OCI-LY3 (cell line): ENCODE data around the gene TMEM129.

Source experiments
- H2AFZ ChIP-seq: fragments of 200-600, 300-600 bp; shearing (Covaris generic); 2 replicates; pipeline ENCODE4 v1.6.0; 2014; ENCODE audit warnings: antibody characterized with exemption, low read depth, low read length
- H3K27ac ChIP-seq: fragments of 200-600, 300-600 bp; sonication (generic); 2 replicates; pipeline ENCODE4 v1.5.1; 2014; ENCODE audit warnings: mild to moderate bottlenecking, low read length, moderate library complexity, mixed read lengths
- H3K27me3 ChIP-seq: fragments of 200-600, 300-600 bp; sonication (generic); 2 replicates; pipeline ENCODE4 v1.6.1; 2014; ENCODE audit warnings: low read depth, low read length, mixed read lengths
- H3K36me3 ChIP-seq: fragments of 200-600, 300-600 bp; sonication (generic); replicated peaks from 2 replicates; pipeline ENCODE3; 2014; ENCODE audit warnings: low read depth, low read length, mixed read lengths
- H3K4me1 ChIP-seq: fragments of 300-600, 200-600 bp; sonication (generic); 2 replicates; pipeline ENCODE4 v1.6.1; 2014; ENCODE audit warnings: low read length, mixed read lengths
- H3K4me2 ChIP-seq: fragments of 200-600, 300-600 bp; sonication (generic); 2 replicates; pipeline ENCODE4 v1.6.1; 2014; ENCODE audit warnings: low read length, mixed read lengths
- H3K4me3 ChIP-seq: fragments of 300-600, 200-600 bp; sonication (generic); 2 replicates; pipeline ENCODE4 v1.5.1; 2014; ENCODE audit warnings: antibody characterized with exemption, mild to moderate bottlenecking, low read length, moderate library complexity
- H3K79me2 ChIP-seq: fragments of 300-600, 200-600 bp; shearing (Covaris generic); 2 replicates; pipeline ENCODE4 v1.6.1; 2014; ENCODE audit warnings: mild to moderate bottlenecking, low read length, mixed read lengths
- H3K9ac ChIP-seq: fragments of 300-600, 200-600 bp; shearing (Covaris generic); 2 replicates; pipeline ENCODE4 v1.6.0; 2014; ENCODE audit warnings: mild to moderate bottlenecking, low read length, moderate library complexity
- H3K9me3 ChIP-seq: fragments of 200-600, 300-600 bp; shearing (Covaris generic); 2 replicates; pipeline ENCODE4 v1.6.1; 2014; ENCODE audit warnings: low read length, mixed read lengths; ENCODE audit not compliant: insufficient read depth
- H4K20me1 ChIP-seq: fragments of 200-600, 300-600 bp; sonication (generic); 2 replicates; pipeline ENCODE4 v1.6.1; 2016; ENCODE audit warnings: low read length, mixed read lengths; ENCODE audit not compliant: insufficient read depth
- EZH2phosphoT487 ChIP-seq: fragments of 200-600 bp; shearing (Covaris generic); IDR thresholded peaks from 2 replicates; pipeline ENCODE4 v1.6.1; 2018; ENCODE audit warnings: antibody characterized with exemption, mixed run types, low read depth
- TF ChIP-seq, protein P1 (sequence below): fragments of 200-600, 300-600 bp; sonication (generic); IDR thresholded peaks from 2 replicates; pipeline ENCODE4 v1.5.1; 2014; ENCODE audit warnings: antibody characterized with exemption, low read length, low read depth

Gene TMEM129

GRCh38 chr4:1713003-1713851 lies 7.9 kb downstream of the TMEM129 start:
- Histone ChIP-seq H3K27ac (peak overlapping the region; percentile 78), H3K9me3 (no peaks in the 10 kb centered on the region), H2AFZ (0 out of 2 replicates have a peak overlapping the region, but pooled peaks have one; percentile 72), H3K79me2 (peaks cover 95% of the 10 kb centered on the region), H3K4me2 (peak overlapping the region; percentile 79), H3K27me3 (no peaks in the 10 kb centered on the region), H3K36me3 (peaks cover 37% of the 10 kb centered on the region), H3K4me1 (peaks cover 37% of the 10 kb centered on the region), H4K20me1 (peaks cover 38% of the 10 kb centered on the region), H3K4me3 (peak overlapping the region; percentile 91), H3K9ac (peak overlapping the region; percentile 100)
- TF ChIP-seq, protein P1, sequence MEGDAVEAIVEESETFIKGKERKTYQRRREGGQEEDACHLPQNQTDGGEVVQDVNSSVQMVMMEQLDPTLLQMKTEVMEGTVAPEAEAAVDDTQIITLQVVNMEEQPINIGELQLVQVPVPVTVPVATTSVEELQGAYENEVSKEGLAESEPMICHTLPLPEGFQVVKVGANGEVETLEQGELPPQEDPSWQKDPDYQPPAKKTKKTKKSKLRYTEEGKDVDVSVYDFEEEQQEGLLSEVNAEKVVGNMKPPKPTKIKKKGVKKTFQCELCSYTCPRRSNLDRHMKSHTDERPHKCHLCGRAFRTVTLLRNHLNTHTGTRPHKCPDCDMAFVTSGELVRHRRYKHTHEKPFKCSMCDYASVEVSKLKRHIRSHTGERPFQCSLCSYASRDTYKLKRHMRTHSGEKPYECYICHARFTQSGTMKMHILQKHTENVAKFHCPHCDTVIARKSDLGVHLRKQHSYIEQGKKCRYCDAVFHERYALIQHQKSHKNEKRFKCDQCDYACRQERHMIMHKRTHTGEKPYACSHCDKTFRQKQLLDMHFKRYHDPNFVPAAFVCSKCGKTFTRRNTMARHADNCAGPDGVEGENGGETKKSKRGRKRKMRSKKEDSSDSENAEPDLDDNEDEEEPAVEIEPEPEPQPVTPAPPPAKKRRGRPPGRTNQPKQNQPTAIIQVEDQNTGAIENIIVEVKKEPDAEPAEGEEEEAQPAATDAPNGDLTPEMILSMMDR = no peak
- TF ChIP-seq EZH2phosphoT487 = no peak

- peaks cover 95% of the 10 kb centered on the region for H3K79me2 ChIP-seq
- H3K27ac ChIP-seq = peak within 1 kb of the TSS; percentile 90
- TF ChIP-seq, protein P1 = no peak
- no peak for TF ChIP-seq EZH2phosphoT487
- H3K27me3 ChIP-seq = no peaks in the 10 kb centered on the region
- H4K20me1 ChIP-seq = peaks cover 46% of the 10 kb centered on the region
- peaks cover 37% of the 10 kb centered on the region for H3K36me3 ChIP-seq
- peak within 1 kb of the TSS; percentile 100 for H3K9ac ChIP-seq
- H3K4me1 ChIP-seq = peaks cover 33% of the 10 kb centered on the region
- H3K9me3 ChIP-seq = no peaks in the 10 kb centered on the region
- peak within 1 kb of the TSS; percentile 86 for H3K4me2 ChIP-seq
- H2AFZ ChIP-seq = 0 out of 2 replicates have a peak within 1 kb of the TSS, but pooled peaks have one; percentile 72
- peak within 1 kb of the TSS; percentile 91 for H3K4me3 ChIP-seq
Measured at GRCh38 chr4:1712216-1713002, 8.7 kb downstream of the TMEM129 start, which contains the start of gene SLBP. SLBP (minus strand) TSS chr4:1712319; CDS start chr4:1712188, 131 bp downstream.

- peaks cover 46% of the 10 kb centered on the region for H4K20me1 ChIP-seq
- no peak for TF ChIP-seq EZH2phosphoT487
- TF ChIP-seq, protein P1 = no peak
- peak overlapping the region; percentile 86 for H3K4me2 ChIP-seq
- H3K27ac ChIP-seq = peak overlapping the region; percentile 90
- H3K9ac ChIP-seq = peak overlapping the region; percentile 100
- no peaks in the 10 kb centered on the region for H3K27me3 ChIP-seq
- H3K4me3 ChIP-seq = peak overlapping the region; percentile 91
- no peaks in the 10 kb centered on the region for H3K9me3 ChIP-seq
- peaks cover 33% of the 10 kb centered on the region for H3K4me1 ChIP-seq
- peaks cover 93% of the 10 kb centered on the region for H3K79me2 ChIP-seq
- H3K36me3 ChIP-seq = peaks cover 37% of the 10 kb centered on the region
- H2AFZ ChIP-seq = no peak overlapping the region
Measured at GRCh38 chr4:1711571-1712215, 9.4 kb downstream of the TMEM129 start.
